Body of pancreas (tissue), 4 donors: ENCODE results near the gene CST2.
"Not testable (repeated sequence)": the region's sequence is repeated elsewhere in the genome, so short reads cannot be mapped to it uniquely, and the experiment has no call there.

ENCODE experiments used
- POLR2A ChIP-seq, 3 donors: fragments of 450-650 bp; IDR thresholded peaks; one replicate each; pipeline ENCODE4 v1.6.1; 2016; ENCODE audit warnings: antibody characterized with exemption in 3 of 3, mild to moderate bottlenecking in 2 of 3
- TF ChIP-seq, protein P1 (sequence below), 7 experiments: fragments of 450-650 bp in 4 of 7; fragments of 200-600 bp in 3 of 7; sonication (generic) in 3 of 7; IDR thresholded peaks; one replicate each; pipeline ENCODE4 v1.5.1; 2016 to 2019; ENCODE audit warnings: antibody characterized with exemption in 7 of 7

GRCh38 chr20:23831961-23832360, 5.4 kb upstream of the CST2 start:
- TF ChIP-seq, protein P1, sequence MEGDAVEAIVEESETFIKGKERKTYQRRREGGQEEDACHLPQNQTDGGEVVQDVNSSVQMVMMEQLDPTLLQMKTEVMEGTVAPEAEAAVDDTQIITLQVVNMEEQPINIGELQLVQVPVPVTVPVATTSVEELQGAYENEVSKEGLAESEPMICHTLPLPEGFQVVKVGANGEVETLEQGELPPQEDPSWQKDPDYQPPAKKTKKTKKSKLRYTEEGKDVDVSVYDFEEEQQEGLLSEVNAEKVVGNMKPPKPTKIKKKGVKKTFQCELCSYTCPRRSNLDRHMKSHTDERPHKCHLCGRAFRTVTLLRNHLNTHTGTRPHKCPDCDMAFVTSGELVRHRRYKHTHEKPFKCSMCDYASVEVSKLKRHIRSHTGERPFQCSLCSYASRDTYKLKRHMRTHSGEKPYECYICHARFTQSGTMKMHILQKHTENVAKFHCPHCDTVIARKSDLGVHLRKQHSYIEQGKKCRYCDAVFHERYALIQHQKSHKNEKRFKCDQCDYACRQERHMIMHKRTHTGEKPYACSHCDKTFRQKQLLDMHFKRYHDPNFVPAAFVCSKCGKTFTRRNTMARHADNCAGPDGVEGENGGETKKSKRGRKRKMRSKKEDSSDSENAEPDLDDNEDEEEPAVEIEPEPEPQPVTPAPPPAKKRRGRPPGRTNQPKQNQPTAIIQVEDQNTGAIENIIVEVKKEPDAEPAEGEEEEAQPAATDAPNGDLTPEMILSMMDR (IDR thresholded peaks at IDR 0.05), result not testable (repeated sequence)
- not testable (repeated sequence) for TF ChIP-seq POLR2A (IDR thresholded peaks at IDR 0.05)
